MM.1S (cell line): Measurements from ENCODE around the gene ZSCAN12.
A peak's percentile ranks its signal among the peaks of the same experiment; 100 is the strongest.

Source experiments
- DNase-seq: peaks from one replicate; pipeline ENCODE4 v3.0.0-alpha.2; 2015
- H2AFZ ChIP-seq: fragments of 300-600 bp; sonication (generic); 2 replicates; pipeline ENCODE4 v1.6.0; 2016; ENCODE audit warnings: antibody characterized with exemption, low read length
- H3F3A ChIP-seq: fragments of 300-600 bp; sonication (generic); 2 replicates; pipeline ENCODE4 v1.6.1; 2016; ENCODE audit warnings: mild to moderate bottlenecking, antibody characterized with exemption, low read length, moderate library complexity, mixed read lengths; ENCODE audit not compliant: insufficient read depth
- H3K27ac ChIP-seq: fragments of 300-600 bp; sonication (generic); 2 replicates; pipeline ENCODE4 v1.5.1; 2016; ENCODE audit warnings: mild to moderate bottlenecking, low read length
- H3K27me3 ChIP-seq: fragments of 300-600 bp; sonication (generic); replicated peaks from 2 replicates; pipeline ENCODE4 v1.6.0; 2016; ENCODE audit warnings: low read length; ENCODE audit not compliant: insufficient read depth
- H3K36me3 ChIP-seq: fragments of 300-600 bp; sonication (generic); replicated peaks from 2 replicates; pipeline ENCODE4 v1.6.1; 2016; ENCODE audit warnings: mild to moderate bottlenecking, low read length, mixed read lengths; ENCODE audit not compliant: insufficient read depth
- H3K4me1 ChIP-seq: fragments of 300-600 bp; sonication (generic); 2 replicates; pipeline ENCODE4 v1.6.1; 2016; ENCODE audit warnings: low read length, mixed read lengths
- H3K4me2 ChIP-seq: fragments of 300-600 bp; sonication (generic); 2 replicates; pipeline ENCODE4 v1.6.0; 2016; ENCODE audit warnings: low read depth, low read length
- H3K4me3 ChIP-seq: fragments of 300-600 bp; sonication (generic); 2 replicates; pipeline ENCODE4 v1.5.1; 2016; ENCODE audit warnings: low read length, mixed read lengths
- H3K79me2 ChIP-seq: fragments of 300-600 bp; sonication (generic); 2 replicates; pipeline ENCODE4 v1.6.1; 2016; ENCODE audit warnings: mixed run types, low read length, mixed read lengths
- H3K9ac ChIP-seq: fragments of 300-600 bp; sonication (generic); 2 replicates; pipeline ENCODE4 v1.6.1; 2016; ENCODE audit warnings: low read length, mixed read lengths
- H3K9me2 ChIP-seq: fragments of 300-600 bp; sonication (generic); replicated peaks from 2 replicates; pipeline ENCODE4 v1.6.1; 2016; ENCODE audit warnings: mild to moderate bottlenecking, low read length, mixed read lengths; ENCODE audit not compliant: insufficient read depth
- H3K9me3 ChIP-seq: fragments of 300-600 bp; sonication (generic); replicated peaks from 2 replicates; pipeline ENCODE4 v1.6.1; 2016; ENCODE audit warnings: mild to moderate bottlenecking, low read length, mixed read lengths; ENCODE audit not compliant: insufficient read depth
- H4K20me1 ChIP-seq: fragments of 300-600 bp; sonication (generic); 2 replicates; pipeline ENCODE4 v1.6.1; 2016; ENCODE audit warnings: mild to moderate bottlenecking, low read length, moderate library complexity, mixed read lengths; ENCODE audit not compliant: insufficient read depth
- EZH2 ChIP-seq: fragments of 300-600 bp; sonication (generic); optimal IDR thresholded peaks from 2 replicates; pipeline ENCODE3; 2017; ENCODE audit warnings: low read depth, mild to moderate bottlenecking, antibody characterized with exemption, low read length, mixed read lengths
- EZH2phosphoT487 ChIP-seq: fragments of 300-600 bp; sonication (generic); IDR thresholded peaks from 2 replicates; pipeline ENCODE4 v1.6.1; 2018; ENCODE audit warnings: antibody characterized with exemption, low read length
- TF ChIP-seq, protein P1 (sequence below): fragments of 300-600 bp; sonication (generic); IDR thresholded peaks from 2 replicates; pipeline ENCODE4 v1.5.1; 2016; ENCODE audit warnings: antibody characterized with exemption, low read length, mixed read lengths

ZSCAN12 gene

DNA sequence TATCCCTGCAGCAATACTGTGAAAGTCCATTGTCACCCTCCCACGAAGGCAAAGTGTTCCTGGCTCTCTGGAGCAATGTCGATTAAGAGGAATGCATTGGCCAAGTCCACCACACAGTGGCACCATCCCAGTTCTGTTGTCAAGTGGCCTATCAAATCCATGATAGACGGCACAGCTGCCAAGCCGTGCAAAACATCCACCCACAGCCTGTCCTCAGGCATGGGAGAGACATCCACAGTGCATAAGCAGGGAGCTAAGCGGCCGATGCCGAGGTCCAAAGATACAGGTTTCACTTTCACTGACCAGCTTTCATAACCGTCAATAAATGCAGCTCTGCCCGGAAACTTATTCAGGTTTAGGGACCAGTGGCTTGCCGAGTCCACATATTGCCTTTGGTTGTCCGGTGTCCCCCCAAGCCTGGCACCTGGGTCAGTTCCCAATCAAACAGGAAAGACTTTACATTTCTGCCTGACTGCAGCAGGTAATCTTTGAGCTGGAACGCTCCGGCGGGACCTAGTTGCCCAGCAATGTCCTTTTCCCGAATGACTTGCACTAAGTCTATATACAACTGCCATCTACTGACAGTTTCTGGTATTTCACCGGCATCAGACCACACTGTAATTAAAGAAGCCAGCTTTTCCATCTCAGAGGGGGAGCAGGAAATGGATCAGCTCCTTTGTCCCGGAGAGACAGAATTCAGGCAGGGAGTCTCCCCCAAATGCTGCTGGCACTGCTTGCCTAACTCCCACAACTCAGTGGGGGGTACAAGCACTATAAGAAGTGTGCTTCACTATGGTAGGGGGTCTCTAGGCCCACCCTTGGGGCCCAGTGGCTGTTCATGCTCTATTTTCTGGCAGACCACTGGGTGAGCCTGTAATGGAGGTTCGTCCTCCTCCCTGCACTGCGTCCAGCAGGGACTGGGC lies 43.5 kb downstream of the ZSCAN12 start:
- Histone ChIP-seq H3K9me3 (no peaks in the 10 kb centered on the region), H3K4me1 (no peaks in the 10 kb centered on the region), H3K4me2 (peak overlapping the region; percentile 54), H3K9ac (peak overlapping the region; percentile 18; the same call in 1 of the 2 replicates), H3K4me3 (peak overlapping the region; percentile 68), H3K9me2 (no peaks in the 10 kb centered on the region), H3F3A (no peaks in the 10 kb centered on the region), H2AFZ (peak overlapping the region; percentile 59), H3K36me3 (no peaks in the 10 kb centered on the region), H3K27me3 (no peaks in the 10 kb centered on the region), H3K27ac (no peak overlapping the region), H3K79me2 (peaks cover 3% of the 10 kb centered on the region; the same call in 1 of the 2 replicates), H4K20me1 (no peaks in the 10 kb centered on the region)
- TF ChIP-seq EZH2 (no peak), EZH2phosphoT487 (no peak)
- TF ChIP-seq, protein P1, sequence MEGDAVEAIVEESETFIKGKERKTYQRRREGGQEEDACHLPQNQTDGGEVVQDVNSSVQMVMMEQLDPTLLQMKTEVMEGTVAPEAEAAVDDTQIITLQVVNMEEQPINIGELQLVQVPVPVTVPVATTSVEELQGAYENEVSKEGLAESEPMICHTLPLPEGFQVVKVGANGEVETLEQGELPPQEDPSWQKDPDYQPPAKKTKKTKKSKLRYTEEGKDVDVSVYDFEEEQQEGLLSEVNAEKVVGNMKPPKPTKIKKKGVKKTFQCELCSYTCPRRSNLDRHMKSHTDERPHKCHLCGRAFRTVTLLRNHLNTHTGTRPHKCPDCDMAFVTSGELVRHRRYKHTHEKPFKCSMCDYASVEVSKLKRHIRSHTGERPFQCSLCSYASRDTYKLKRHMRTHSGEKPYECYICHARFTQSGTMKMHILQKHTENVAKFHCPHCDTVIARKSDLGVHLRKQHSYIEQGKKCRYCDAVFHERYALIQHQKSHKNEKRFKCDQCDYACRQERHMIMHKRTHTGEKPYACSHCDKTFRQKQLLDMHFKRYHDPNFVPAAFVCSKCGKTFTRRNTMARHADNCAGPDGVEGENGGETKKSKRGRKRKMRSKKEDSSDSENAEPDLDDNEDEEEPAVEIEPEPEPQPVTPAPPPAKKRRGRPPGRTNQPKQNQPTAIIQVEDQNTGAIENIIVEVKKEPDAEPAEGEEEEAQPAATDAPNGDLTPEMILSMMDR, result peak; percentile 77
- peak; percentile 77 for DNase-seq

DNA sequence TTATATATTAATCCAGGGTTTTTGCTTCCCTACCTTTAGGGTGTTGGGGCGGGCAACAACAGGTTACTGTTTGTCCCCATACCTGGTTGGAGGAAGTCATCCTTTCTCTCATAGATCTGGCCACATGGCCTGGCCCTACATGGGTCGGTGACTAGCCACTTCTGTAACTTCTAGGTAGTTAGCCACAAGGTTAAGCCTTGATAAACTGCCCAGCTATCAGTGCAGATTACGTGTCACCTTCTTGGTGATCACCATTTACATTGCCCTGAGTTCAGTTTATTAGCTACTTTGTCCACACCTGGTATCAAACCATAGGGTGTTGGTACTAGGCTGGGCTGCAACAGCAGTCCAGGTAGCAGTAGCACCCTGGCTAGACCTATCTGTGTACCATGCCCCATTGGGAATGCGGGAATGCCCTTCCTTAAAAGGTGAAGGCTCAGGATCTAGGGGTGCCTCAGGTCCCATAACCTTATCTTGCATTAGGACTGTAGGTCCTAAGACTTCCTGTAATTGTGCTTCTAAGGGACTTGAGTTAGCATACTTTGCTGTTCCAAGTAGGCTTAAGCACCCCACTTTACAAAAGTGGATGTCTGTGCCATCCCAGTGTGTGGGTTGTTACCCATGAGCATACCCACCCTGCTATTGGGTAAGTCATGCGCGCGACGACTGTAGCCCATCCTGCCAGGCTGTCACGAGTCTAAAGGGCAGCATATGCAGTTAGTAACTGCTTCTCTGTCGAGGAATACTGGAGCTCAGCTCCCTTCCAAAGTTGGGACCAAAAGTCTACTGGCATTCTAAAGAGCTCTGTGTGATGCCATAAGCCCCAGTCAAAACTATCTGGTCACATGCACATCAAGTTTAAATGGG lies 44.6 kb downstream of the ZSCAN12 start:
- no peaks in the 10 kb centered on the region for H4K20me1 ChIP-seq
- no peak overlapping the region for H3K27ac ChIP-seq
- H3K27me3 ChIP-seq, result no peaks in the 10 kb centered on the region
- DNase-seq, result no peak
- peak overlapping the region; percentile 54; the same call in 1 of the 2 replicates for H3K4me2 ChIP-seq
- H3K9me3 ChIP-seq, result no peaks in the 10 kb centered on the region
- TF ChIP-seq, protein P1, result no peak
- TF ChIP-seq EZH2phosphoT487 (no peak), EZH2 (no peak)
- H3K9ac ChIP-seq, result no peak overlapping the region
- H3F3A ChIP-seq, result no peaks in the 10 kb centered on the region
- peaks cover 12% of the 10 kb centered on the region for H3K79me2 ChIP-seq
- H3K4me3 ChIP-seq, result peak overlapping the region; percentile 68; the same call in 1 of the 2 replicates
- no peaks in the 10 kb centered on the region for H3K9me2 ChIP-seq
- no peaks in the 10 kb centered on the region for H3K36me3 ChIP-seq
- no peak overlapping the region for H2AFZ ChIP-seq
- peaks cover 3% of the 10 kb centered on the region; the same call in 1 of the 2 replicates for H3K4me1 ChIP-seq

DNA sequence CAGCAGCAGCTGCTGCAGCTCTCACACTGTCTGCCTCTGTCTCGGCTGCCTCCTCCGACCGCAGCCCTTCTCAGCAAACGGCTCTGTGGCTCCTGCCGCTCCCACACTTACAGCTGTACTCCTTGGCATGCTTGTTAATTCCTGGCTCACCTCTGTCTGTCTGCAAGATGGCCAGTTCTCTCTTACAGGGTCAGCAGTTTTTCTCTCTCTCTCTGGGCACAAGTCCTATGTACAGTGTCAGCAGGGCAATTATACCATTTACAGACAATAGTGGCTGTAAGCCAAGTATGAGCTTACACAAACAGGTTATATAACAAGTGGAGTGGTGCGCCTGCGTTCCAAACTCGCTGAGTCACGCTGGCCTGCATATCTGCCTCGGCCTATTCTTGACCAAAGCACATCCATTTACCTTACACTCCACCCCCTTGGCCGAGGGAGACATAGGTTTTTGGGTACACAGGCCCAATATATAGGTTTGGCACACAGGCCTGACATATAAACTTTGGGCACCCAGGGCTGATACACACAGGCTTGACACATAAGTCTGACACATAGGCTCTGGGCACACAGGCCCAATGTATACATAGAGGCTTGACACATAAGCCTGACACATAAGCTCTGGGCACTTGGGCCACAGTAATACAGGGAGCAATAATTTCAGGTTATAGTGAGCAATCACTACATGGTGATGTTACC lies 45.4 kb downstream of the ZSCAN12 start:
- Histone ChIP-seq H3K4me3 (no peak overlapping the region), H3K4me1 (peaks cover 3% of the 10 kb centered on the region; the same call in 1 of the 2 replicates), H3K79me2 (peaks cover 14% of the 10 kb centered on the region), H2AFZ (no peak overlapping the region), H3K36me3 (no peaks in the 10 kb centered on the region), H3K27me3 (no peaks in the 10 kb centered on the region), H3K9me3 (no peaks in the 10 kb centered on the region), H3F3A (no peaks in the 10 kb centered on the region), H3K4me2 (no peak overlapping the region), H3K9me2 (no peaks in the 10 kb centered on the region), H3K27ac (no peak overlapping the region), H3K9ac (no peak overlapping the region), H4K20me1 (no peaks in the 10 kb centered on the region)
- TF ChIP-seq EZH2phosphoT487 (no peak), EZH2 (no peak)
- TF ChIP-seq, protein P1, result no peak
- no peak for DNase-seq
